Stimulated activated CD4-positive, alpha-beta T cell treated with anti-CD3 and anti-CD28 coated beads, Interleukin-2, amount 100 ng/mL, for 4 hours (primary cell): ENCODE measurements around the gene KRTAP4-6.
"Not testable (repeated sequence)": the region's sequence is repeated elsewhere in the genome, so short reads cannot be mapped to it uniquely, and the experiment has no call there.

ENCODE experiments used
- DNase-seq: peaks from one replicate; pipeline ENCODE4 v3.0.0-alpha.2; 2020; ENCODE audit warnings: low read depth

KRTAP4-6 gene

DNA sequence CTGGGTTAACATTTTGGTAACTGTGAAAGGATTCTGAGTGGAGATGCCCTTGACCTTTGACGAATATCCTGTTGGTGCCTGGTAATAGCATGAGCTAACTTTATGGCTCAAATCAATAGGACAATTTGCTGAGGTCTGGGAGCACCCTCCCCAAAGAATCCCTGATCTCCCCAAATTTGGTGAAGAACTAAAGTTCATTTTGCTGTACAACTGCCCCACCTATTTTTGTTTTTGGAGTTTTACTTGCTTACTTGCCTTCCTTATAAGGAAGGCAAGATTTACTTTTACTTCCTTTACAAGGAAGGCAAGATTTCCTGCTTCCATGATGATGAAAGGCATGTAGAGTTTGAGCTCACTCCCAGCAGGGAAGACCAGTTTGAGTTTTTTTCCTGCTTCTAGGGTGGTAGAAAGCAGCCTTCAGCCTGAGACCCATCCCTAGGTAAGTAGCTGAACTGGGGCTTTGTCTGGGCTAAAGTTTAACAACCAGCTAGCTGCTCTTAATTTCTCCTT lies 32.3 kb downstream of the KRTAP4-6 start:
- no peak for DNase-seq

GRCh38 chr17:41105347-41105746 lies 35.0 kb downstream of the KRTAP4-6 start, which contains the start of gene KRTAP4-9:
KRTAP4-9 (plus strand) TSS chr17:41105389; CDS start chr17:41105389, 0 bp downstream.
- DNase-seq, result not testable (repeated sequence)

- DNase-seq, result not testable (repeated sequence)
These were observed 35.8 kb downstream of the KRTAP4-6 start for GRCh38 chr17:41104386-41105038.

DNA sequence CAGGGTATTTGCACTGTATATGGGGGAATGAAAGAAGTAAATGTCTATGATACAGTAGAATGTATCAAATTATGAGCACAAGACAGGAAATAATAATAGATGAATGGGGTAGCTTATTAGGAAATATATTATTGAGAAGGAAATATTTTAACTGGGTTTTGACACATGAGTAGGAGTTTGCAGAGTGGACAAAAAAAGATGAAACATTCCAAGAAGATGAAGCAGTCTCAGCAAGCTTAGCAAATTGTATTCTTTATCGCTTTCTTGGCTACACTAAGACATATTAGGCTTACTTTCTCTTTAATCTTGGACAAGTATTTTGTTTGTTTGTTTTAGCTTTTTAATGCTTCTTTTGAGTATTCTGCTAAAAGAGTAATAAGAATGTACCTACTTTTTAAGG lies 36.4 kb downstream of the KRTAP4-6 start:
- no peak for DNase-seq

DNA sequence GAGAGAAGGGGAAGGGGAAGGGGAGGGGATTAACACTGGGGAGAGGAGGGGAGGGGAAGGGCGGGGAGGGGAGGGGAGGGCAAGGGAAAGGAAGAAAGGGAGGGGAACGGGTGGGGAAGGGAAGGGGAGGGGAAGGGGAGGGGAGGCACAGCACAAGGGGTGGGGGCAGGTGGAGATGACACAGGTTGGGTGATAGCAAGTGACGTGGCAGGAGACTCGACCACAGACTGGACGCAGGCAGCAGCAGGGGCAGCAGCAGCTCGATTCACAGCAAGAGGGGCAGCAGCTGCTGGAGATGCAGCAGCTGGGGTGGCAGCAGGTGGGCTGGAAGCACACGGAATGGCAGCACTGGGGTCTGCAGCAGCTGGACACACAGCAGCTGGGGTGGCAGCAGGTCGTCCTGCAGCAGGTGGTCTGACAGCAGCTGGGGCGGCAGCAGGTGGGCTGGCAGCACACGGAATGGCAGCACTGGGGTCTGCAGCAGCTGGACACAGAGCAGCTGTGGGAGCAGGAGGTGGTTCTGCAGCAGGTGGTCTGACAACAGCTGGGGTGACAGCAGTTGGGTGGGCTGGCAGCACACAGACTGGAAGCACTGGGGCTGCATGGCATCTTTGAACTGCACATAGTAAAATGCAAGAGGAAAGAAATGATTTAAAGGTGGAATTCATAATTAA lies 38.6 kb downstream of the KRTAP4-6 start, which contains the start of gene KRTAP4-16:
Gene KRTAP4-16 (minus strand): TSS at position 624 of the 674 bp plus-strand sequence. CDS start 0 bp downstream, at position 624.
- no peak for DNase-seq

- not testable (repeated sequence) for DNase-seq
These were observed 40.5 kb downstream of the KRTAP4-6 start for GRCh38 chr17:41099682-41100480.

DNA sequence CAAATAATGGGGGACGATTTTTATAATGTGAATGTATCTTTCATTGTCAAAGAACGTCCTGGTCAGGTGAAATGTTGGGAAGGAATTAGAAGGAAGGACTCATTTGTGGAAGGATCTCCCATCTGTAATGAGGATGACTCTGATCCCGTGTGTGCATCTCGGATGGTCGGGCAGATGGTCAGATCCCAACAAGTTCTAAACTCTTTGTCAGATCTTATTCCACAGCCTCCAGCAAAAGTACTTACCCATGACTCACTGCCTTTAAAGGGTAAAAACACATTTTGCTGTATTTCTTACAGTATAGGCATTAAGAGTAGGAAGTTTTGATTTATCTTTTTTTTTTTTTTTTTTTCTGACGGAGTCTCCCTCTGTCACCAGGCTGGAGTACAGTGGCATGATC lies 41.9 kb downstream of the KRTAP4-6 start:
- DNase-seq, result no peak

GRCh38 chr17:41098042-41098441 lies 42.3 kb downstream of the KRTAP4-6 start, which contains the start of gene KRTAP4-8:
KRTAP4-8 (minus strand) TSS chr17:41098142; CDS start chr17:41098084, 58 bp downstream.
- no peak for DNase-seq

- no peak for DNase-seq
These were observed 44.3 kb downstream of the KRTAP4-6 start for GRCh38 chr17:41096055-41096454.
